ENCODE results near the gene LDLRAP1. TPM values are rescaled to one million over a fixed set of nuclear protein-coding genes. Genes with fewer than 3 reads are reported as not detected.

Gene LDLRAP1
- polyA plus RNA-seq, 1 experiment: 12.4 TPM

DNA sequence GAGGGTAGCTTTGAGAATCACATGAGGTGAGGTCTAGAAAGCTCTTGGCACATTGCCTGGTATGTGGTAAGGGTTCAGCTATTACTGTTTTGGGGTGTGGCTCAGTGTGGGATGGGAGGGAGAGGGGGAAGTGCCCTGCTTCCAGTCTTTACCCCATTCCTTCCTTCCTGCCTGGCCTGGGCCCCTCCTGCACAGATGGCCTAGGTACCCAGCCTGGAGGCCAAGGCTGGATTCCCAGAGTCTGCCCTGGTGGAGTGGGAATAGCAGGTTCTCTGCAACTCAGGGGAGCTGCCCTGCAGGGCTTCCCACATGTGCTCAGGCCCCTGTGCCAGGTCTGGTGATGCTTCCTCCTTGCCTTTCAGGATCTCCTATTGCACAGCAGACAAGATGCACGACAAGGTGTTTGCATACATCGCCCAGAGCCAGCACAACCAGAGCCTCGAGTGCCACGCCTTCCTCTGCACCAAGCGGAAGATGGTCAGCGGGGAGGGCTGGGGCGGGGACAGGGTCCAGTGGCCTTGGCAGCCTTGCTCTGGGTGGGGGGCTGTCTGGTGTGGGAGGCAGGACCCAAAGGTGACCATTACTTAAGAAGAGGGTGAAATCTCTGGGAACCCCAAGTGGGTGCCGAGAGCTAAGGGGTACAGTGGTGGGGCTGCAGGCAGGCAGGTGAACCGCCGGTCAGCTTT, 13.5 kb downstream of the LDLRAP1 start:
- ChIA-PET CTCF (interaction anchor here (1.1 kb wide), 1 partner anchor 241 kb away, joined by 3 read pairs; no protein-coding TSS in a partner anchor), POLR2A (no interaction called here)
- H3K9me3 ChIP-seq (ENCODE audit: control insufficient read depth, insufficient read depth, low read length): no peaks in the 10 kb centered on the region
- H3K27me3 ChIP-seq (ENCODE audit: control insufficient read depth, insufficient read depth, low read length): no peaks in the 10 kb centered on the region
- H3K27ac ChIP-seq (ENCODE audit: low read depth, low read length): no peak overlapping the region
- H3K4me3 ChIP-seq (ENCODE audit: low read depth, low read length): no peak overlapping the region
- TF ChIP-seq, protein P1, sequence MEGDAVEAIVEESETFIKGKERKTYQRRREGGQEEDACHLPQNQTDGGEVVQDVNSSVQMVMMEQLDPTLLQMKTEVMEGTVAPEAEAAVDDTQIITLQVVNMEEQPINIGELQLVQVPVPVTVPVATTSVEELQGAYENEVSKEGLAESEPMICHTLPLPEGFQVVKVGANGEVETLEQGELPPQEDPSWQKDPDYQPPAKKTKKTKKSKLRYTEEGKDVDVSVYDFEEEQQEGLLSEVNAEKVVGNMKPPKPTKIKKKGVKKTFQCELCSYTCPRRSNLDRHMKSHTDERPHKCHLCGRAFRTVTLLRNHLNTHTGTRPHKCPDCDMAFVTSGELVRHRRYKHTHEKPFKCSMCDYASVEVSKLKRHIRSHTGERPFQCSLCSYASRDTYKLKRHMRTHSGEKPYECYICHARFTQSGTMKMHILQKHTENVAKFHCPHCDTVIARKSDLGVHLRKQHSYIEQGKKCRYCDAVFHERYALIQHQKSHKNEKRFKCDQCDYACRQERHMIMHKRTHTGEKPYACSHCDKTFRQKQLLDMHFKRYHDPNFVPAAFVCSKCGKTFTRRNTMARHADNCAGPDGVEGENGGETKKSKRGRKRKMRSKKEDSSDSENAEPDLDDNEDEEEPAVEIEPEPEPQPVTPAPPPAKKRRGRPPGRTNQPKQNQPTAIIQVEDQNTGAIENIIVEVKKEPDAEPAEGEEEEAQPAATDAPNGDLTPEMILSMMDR (IDR thresholded peaks at IDR 0.05; ENCODE audit: low read depth, low read length): no peak
- DNase-seq (ENCODE audit: low read depth, low spot score): no peak

DNA sequence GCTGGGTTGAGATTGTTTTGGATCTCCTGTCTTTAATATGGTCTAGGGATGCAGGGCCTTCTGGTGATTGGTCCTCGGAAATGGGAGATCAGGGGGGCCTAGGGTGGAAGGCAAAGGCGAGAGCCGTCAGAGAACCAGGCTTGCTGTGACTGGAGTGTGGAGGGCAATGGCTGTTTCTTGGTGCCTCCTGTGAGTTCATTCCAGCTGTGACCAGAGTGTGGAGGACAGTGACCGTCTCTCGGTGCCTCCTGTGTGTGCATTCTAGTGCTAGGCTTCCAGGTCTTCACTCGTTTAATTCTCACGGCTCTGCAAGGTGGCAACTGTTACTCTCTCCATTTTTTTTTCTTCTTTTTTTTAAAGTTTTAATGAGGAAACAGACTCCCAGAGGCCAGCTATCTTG, 14.1 kb downstream of the LDLRAP1 start:
- CTCF ChIA-PET: interaction anchor here (1.3 kb wide), 1 partner anchor 15 kb away, joined by 3 read pairs; no protein-coding TSS in a partner anchor
- TF ChIP-seq, protein P1 (IDR thresholded peaks at IDR 0.05; ENCODE audit: low read depth, low read length): no peak
- no peak overlapping the region for H3K4me3 ChIP-seq (ENCODE audit: low read depth, low read length)
- H3K9me3 ChIP-seq (ENCODE audit: control insufficient read depth, insufficient read depth, low read length): no peaks in the 10 kb centered on the region
- DNase-seq (ENCODE audit: low read depth, low spot score): no peak
- H3K27ac ChIP-seq (ENCODE audit: low read depth, low read length): no peak overlapping the region
- POLR2A ChIA-PET: no interaction called here
- H3K27me3 ChIP-seq (ENCODE audit: control insufficient read depth, insufficient read depth, low read length): no peaks in the 10 kb centered on the region

DNA sequence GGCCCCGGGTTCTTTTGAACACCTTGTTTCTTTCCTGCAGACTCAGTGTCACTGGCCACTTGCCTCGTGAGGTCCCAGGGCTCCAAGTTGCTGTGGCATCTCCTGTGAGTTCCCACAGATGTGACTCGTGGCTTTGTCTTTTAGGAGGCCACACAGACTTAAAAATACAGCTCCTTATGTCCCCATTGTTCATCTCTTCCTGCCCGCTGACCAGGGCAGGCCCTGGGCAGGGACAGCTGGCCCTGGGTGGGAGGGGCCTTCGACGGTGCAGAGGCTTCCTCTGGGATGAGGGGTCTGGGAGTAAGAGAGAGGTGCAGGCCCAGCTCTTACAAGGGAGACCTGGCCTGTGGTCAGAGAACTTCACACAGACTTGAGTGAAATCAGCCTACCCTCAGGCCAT, 15.6 kb downstream of the LDLRAP1 start:
- TF ChIP-seq, protein P1 (IDR thresholded peaks at IDR 0.05; ENCODE audit: low read depth, low read length): no peak
- Histone ChIP-seq H3K4me3 (ENCODE audit: low read depth, low read length) (no peak overlapping the region), H3K9me3 (ENCODE audit: control insufficient read depth, insufficient read depth, low read length) (no peaks in the 10 kb centered on the region), H3K27ac (ENCODE audit: low read depth, low read length) (no peak overlapping the region), H3K27me3 (ENCODE audit: control insufficient read depth, insufficient read depth, low read length) (no peaks in the 10 kb centered on the region)
- ChIA-PET POLR2A (no interaction called here), CTCF (interaction anchor here (1.3 kb wide), 1 partner anchor 14 kb away, joined by 3 read pairs; no protein-coding TSS in a partner anchor)
- no peak for DNase-seq (ENCODE audit: low read depth, low spot score)

DNA sequence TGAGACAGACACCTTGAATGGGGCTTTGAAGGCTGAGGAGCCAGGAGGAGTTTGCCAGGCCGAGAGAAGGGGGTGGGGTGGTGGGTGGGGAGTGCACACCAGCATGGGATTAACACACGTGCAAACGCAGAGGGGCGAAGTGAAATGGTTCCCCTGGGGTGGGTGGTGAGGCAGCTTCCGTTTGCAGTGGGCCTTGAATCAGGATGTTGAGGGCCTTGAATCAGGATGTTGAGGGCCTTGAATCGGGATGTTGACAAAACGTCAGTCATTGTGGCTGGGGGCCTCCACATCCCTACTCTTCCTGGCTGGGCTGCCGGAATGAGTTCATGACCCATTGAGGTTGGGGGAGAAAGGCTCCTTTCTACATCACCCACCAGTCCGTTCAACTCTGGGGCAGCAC, 16.6 kb downstream of the LDLRAP1 start:
- TF ChIP-seq, protein P1 (IDR thresholded peaks at IDR 0.05; ENCODE audit: low read depth, low read length): no peak
- no peaks in the 10 kb centered on the region for H3K27me3 ChIP-seq (ENCODE audit: control insufficient read depth, insufficient read depth, low read length)
- no peak overlapping the region for H3K27ac ChIP-seq (ENCODE audit: low read depth, low read length)
- POLR2A ChIA-PET: no interaction called here
- no peaks in the 10 kb centered on the region for H3K9me3 ChIP-seq (ENCODE audit: control insufficient read depth, insufficient read depth, low read length)
- no peak overlapping the region for H3K4me3 ChIP-seq (ENCODE audit: low read depth, low read length)
- DNase-seq (ENCODE audit: low read depth, low spot score): no peak
- CTCF ChIA-PET: no interaction called here

DNA sequence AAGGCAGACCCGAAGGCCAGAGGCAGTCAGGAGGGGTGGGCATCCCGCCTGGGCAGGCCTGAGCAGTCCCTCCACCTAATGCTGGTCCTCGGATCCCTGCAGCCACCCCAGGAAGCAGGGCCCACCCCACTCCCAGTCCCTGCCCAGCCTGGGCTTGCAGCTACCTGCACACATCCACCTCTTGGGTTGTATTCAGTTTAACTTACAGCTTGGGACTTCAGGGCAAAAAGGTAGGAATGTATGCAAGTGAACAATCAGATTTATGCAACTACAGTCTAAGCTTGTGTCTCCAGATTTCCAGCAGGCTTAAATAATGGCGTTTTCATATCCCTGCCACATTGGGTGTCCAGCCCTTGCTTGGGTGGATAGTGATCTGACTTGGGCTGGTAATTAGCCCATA, 17.4 kb downstream of the LDLRAP1 start:
- DNase-seq (ENCODE audit: low read depth, low spot score): no peak
- TF ChIP-seq, protein P1 (IDR thresholded peaks at IDR 0.05; ENCODE audit: low read depth, low read length): no peak
- no peaks in the 10 kb centered on the region for H3K9me3 ChIP-seq (ENCODE audit: control insufficient read depth, insufficient read depth, low read length)
- no peak overlapping the region for H3K4me3 ChIP-seq (ENCODE audit: low read depth, low read length)
- CTCF ChIA-PET: interaction anchor here (0.7 kb wide), 1 partner anchor 12 kb away, joined by 3 read pairs; no protein-coding TSS in a partner anchor
- no peaks in the 10 kb centered on the region for H3K27me3 ChIP-seq (ENCODE audit: control insufficient read depth, insufficient read depth, low read length)
- POLR2A ChIA-PET: no interaction called here
- no peak overlapping the region for H3K27ac ChIP-seq (ENCODE audit: low read depth, low read length)

Data from AG04450 (cell line).